ENCODE results near the gene GAP43. TPM values are rescaled to one million over a fixed set of nuclear protein-coding genes. Genes with fewer than 3 reads are reported as not detected.

GAP43 gene
- total RNA-seq, 3 donors from 2014 or later = 0.96 to 13.6 (median 1.1) TPM

DNA sequence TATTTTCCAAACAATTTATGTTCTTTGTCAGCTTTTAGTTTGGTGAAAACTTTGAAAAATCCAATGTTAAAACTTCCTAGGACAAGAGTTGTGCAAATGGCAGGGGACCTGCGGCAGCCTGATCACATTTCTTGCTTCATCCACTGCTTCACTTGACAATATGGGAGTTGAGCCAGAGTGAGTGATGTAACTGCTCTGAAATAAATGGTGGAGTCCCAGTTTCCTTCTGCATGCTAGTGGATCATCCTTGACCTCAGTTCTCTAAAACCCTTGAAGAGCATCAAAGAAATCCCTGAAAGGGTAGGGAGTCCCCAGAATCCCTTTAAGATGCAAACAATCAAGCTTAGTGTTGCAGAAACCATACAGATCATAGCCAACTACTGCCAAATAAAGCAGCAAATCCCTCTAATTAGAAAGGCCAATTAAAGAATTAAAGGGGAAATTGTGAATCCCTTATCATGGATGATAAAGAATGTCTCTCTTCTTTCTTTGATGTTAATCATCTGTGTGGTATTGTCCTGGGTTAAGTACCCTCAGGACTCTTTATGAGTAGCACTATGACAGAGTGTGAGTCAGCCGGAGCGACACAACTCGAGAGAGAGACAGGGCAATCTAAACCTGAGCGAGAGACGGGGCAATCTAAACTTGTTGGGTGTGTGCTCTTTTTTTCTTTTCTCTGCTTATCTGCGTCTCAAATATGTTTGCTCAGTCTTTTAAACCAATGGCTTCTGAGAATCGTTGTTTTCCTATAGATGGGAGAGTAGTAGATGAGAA, 41.8 kb upstream of the GAP43 start:
- Histone ChIP-seq H3K4me1 (ENCODE audit: low read depth) (no peaks in the 10 kb centered on the region), H3K36me3 (ENCODE audit: low read depth) (no peaks in the 10 kb centered on the region), H3K4me3 (no peak overlapping the region), H3K9me3 (no peaks in the 10 kb centered on the region)
- no peak for DNase-seq
- TF ChIP-seq, protein P1, sequence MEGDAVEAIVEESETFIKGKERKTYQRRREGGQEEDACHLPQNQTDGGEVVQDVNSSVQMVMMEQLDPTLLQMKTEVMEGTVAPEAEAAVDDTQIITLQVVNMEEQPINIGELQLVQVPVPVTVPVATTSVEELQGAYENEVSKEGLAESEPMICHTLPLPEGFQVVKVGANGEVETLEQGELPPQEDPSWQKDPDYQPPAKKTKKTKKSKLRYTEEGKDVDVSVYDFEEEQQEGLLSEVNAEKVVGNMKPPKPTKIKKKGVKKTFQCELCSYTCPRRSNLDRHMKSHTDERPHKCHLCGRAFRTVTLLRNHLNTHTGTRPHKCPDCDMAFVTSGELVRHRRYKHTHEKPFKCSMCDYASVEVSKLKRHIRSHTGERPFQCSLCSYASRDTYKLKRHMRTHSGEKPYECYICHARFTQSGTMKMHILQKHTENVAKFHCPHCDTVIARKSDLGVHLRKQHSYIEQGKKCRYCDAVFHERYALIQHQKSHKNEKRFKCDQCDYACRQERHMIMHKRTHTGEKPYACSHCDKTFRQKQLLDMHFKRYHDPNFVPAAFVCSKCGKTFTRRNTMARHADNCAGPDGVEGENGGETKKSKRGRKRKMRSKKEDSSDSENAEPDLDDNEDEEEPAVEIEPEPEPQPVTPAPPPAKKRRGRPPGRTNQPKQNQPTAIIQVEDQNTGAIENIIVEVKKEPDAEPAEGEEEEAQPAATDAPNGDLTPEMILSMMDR (IDR thresholded peaks at IDR 0.05) = no peak
- intact Hi-C loops (cut with DNase I, micrococcal nuclease) = no loop called here
- ATAC-seq = no peak

DNA sequence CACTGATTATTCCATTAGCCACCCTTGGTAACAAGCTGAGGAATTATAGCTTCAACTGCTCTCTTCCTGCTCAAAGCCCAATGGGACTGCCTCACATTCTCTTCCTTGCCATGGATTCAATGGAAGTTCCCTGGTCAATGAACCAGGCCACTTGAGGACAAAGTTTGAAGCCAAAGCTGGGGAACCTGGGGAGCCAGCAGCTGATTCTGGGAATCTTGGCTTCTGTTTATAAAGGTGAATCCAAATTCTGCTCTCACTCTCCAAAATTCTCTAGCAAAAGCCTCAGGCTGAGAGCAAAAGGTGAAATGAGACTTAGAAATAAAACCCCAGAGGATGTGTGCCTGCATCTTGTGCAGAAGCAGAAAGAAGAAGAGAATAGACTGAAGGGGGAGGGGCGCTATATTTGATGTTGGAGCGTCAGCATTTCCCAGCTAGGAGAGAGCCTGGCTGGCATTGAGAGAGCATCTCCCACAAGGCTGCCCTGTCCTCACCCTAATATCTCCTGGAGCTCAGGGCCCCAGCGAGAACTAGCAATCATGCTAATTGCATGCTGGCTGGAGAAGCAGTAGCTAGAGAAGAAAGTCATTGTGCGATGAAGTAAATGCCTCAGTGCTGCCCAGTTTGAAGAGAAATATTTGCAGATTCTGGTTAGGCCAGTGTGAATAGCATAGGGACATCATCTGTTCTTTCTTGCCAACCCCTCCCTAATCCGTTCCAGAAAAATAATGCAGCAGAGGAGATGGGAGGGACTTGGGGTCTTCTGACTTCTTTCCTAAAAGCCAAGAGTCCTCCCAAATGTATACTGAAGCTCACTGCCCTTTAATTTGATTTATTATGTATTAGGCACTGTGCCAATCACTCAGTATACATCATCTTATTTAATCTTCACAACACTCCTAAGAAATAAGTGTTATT, 34.9 kb upstream of the GAP43 start:
- Histone ChIP-seq H3K9me3 (no peaks in the 10 kb centered on the region), H3K36me3 (ENCODE audit: low read depth) (no peaks in the 10 kb centered on the region), H3K4me1 (ENCODE audit: low read depth) (no peaks in the 10 kb centered on the region), H3K4me3 (no peak overlapping the region)
- intact Hi-C loops (cut with DNase I, micrococcal nuclease) = no loop called here
- DNase-seq = no peak
- TF ChIP-seq, protein P1 (IDR thresholded peaks at IDR 0.05) = no peak
- no peak for ATAC-seq

DNA sequence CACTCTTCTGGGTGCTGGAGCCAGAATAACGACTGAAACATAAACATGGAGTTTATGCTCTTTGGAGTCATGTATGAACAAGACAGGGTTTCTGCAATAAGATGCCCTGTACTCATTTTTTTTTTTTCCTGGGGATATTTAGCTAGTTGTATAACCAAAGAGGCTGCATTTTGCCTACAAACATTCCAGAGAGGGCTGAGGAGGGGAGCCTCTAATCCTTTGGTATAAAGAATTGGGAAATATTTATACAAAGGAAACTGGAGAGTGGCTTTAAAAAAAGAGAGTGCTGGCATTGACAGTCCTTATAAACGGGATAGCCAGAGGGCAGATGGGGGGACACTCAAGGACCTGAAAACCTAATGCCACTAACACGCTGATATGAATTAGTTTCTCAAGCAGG, 32.4 kb upstream of the GAP43 start:
- TF ChIP-seq, protein P1 (IDR thresholded peaks at IDR 0.05) = no peak
- Histone ChIP-seq H3K9me3 (no peaks in the 10 kb centered on the region), H3K4me3 (no peak overlapping the region), H3K4me1 (ENCODE audit: low read depth) (no peaks in the 10 kb centered on the region), H3K36me3 (ENCODE audit: low read depth) (no peaks in the 10 kb centered on the region)
- intact Hi-C loops (cut with DNase I, micrococcal nuclease) = no loop called here
- DNase-seq (no peak), ATAC-seq (no peak)

DNA sequence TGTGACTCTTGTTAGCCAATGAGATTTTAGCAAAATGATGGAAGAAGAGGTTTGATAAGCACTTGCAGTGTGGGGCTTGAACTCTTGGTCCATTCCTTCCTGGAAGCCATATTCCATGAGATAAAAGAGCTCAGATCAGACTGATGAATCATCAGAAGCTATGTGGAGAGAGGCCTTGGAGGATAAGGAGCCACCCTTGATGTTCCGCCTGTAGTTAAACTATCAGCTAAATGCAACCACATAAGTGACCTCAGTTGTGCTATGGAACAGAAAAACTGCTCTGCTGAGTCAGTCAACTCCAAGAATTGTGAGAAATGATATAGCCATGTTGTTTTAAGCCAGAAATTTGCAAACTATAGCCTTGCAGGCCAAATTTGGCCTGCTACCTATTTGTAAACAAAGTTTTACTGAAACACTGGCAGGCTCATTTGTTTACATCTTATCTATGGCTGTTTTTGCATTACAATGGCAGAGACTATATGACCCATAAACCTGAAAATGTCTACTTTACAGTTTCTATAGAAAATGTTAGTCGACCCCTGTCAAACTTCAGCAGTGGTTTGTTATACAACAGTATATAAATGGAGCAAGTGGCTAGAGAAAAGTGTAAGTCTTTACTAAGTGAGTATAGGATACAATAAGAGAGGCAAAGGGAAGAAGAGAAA, 27.6 kb upstream of the GAP43 start:
- Histone ChIP-seq H3K9me3 (no peaks in the 10 kb centered on the region), H3K36me3 (ENCODE audit: low read depth) (no peaks in the 10 kb centered on the region), H3K4me3 (no peak overlapping the region), H3K4me1 (ENCODE audit: low read depth) (no peaks in the 10 kb centered on the region)
- TF ChIP-seq, protein P1 (IDR thresholded peaks at IDR 0.05) = no peak
- intact Hi-C loops (cut with DNase I, micrococcal nuclease) = no loop called here
- ATAC-seq (no peak), DNase-seq (no peak)

DNA sequence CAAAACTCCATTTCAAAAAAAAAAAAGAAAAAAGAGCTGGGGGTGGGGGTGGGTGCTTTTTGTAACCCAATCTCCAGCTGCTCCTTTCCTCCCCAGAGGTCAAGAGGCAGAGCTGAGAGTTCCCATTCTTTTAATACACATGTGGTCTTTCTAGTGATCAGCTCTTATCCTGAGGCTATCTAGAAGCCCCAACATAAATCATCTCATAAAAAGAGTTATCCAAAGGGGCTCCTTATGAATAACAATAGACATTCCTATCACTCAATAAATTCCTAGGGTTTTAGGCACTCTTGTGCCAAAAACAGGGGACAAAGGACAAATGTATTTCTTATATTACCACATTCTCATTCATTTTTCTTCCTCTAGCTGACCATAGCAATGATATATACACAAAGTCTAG, 25.1 kb upstream of the GAP43 start:
- DNase-seq (no peak), ATAC-seq (no peak)
- H3K4me3 ChIP-seq = no peak overlapping the region
- intact Hi-C loops (cut with DNase I, micrococcal nuclease) = no loop called here
- H3K4me1 ChIP-seq (ENCODE audit: low read depth) = no peaks in the 10 kb centered on the region
- H3K36me3 ChIP-seq (ENCODE audit: low read depth) = no peaks in the 10 kb centered on the region
- H3K9me3 ChIP-seq = no peaks in the 10 kb centered on the region
- TF ChIP-seq, protein P1 (IDR thresholded peaks at IDR 0.05) = no peak
